Right lobe of liver (tissue), 4 donors: ENCODE measurements around the gene DCAF10.

Experiments used
- POLR2A ChIP-seq: fragments of 450-650 bp; IDR thresholded peaks from one replicate; pipeline ENCODE4 v1.6.1; 2017; ENCODE audit warnings: antibody characterized with exemption, mild to moderate bottlenecking
- TF ChIP-seq, protein P1 (sequence below), 4 donors: fragments of 200-600 bp in 3 of 4; fragments of 450-650 bp in 1 of 4; IDR thresholded peaks; one replicate each; pipeline versions ENCODE4 v1.5.1 to v1.8.0; 2016 to 2022; ENCODE audit warnings: antibody characterized with exemption in 4 of 4, mild to moderate bottlenecking in 2 of 4
- donor health status: DM: no; HTN: no; CAD: no.
- donor health status: DM: no; HTN: no; CAD: no.
- donor health status: DM: no; HTN: yes; CAD: no.

DNA sequence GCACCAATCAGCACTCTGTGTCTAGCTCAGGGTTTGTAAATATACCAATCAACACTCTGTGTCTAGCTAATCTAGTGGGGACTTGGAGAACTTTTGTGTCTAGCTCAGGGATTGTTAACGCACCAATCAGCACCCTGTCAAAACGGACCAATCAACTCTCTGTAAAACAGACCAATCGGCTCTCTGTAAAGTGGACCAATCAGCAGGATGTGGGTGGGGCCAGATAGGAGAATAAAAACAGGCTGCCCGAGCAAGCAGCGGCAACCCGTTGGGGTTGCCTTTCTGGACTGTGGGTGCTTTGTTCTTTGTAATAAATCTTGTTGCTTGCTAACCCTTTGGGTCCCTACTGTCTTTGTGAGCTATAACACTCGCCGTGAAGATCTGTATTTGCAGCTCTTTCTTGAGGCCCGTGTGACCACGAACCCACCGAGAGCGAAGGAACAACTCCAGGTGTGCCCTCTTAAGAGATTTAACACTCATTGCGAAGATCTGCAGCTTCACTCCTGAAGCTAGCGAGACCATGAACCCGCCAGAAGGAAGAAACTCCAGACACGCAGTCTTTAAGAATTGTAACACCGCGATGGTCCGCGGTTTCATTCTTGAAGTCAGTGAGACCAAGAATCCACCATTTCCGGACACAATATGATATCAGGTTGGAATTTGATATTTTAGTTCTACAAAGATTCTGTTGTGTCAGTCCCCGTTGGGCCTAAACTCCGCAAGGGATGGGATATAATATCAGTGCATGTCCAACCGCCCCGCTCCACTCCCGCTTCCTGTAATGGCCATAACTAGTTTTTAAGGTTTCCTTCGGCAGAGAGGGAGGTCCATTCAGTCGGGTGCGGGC, 47.7 kb upstream of the DCAF10 start:
- no peak for TF ChIP-seq POLR2A
- TF ChIP-seq, protein P1, sequence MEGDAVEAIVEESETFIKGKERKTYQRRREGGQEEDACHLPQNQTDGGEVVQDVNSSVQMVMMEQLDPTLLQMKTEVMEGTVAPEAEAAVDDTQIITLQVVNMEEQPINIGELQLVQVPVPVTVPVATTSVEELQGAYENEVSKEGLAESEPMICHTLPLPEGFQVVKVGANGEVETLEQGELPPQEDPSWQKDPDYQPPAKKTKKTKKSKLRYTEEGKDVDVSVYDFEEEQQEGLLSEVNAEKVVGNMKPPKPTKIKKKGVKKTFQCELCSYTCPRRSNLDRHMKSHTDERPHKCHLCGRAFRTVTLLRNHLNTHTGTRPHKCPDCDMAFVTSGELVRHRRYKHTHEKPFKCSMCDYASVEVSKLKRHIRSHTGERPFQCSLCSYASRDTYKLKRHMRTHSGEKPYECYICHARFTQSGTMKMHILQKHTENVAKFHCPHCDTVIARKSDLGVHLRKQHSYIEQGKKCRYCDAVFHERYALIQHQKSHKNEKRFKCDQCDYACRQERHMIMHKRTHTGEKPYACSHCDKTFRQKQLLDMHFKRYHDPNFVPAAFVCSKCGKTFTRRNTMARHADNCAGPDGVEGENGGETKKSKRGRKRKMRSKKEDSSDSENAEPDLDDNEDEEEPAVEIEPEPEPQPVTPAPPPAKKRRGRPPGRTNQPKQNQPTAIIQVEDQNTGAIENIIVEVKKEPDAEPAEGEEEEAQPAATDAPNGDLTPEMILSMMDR (IDR thresholded peaks at IDR 0.05), result no peak
